Upper lobe of right lung (tissue), 1 donor: ENCODE results near the gene AMOTL2. TPM values are rescaled to one million over a fixed set of nuclear protein-coding genes. Genes with fewer than 3 reads are reported as not detected.
A peak's percentile ranks its signal among the peaks of the same experiment; 100 is the strongest.

Experiments used
- ATAC-seq: fragments of 200-7000 bp; cut with Tn5 transposase; one replicate; pipeline ENCODE4 v1.9.1; 2020; ENCODE audit warnings: mild to moderate bottlenecking, moderate library complexity
- DNase-seq: peaks from one replicate; pipeline ENCODE4 v3.0.0-alpha.2; 2020
- H3K27ac ChIP-seq: fragments of 200-600 bp; one replicate; pipeline ENCODE4 v1.8.0; 2022
- H3K27me3 ChIP-seq: fragments of 200-600 bp; one replicate; pipeline ENCODE4 v1.8.0; 2022; ENCODE audit warnings: mild to moderate bottlenecking
- H3K36me3 ChIP-seq: fragments of 200-600 bp; one replicate; pipeline ENCODE4 v1.8.0; 2022
- H3K4me1 ChIP-seq: fragments of 200-600 bp; one replicate; pipeline ENCODE4 v1.8.0; 2022
- H3K4me3 ChIP-seq: fragments of 200-600 bp; one replicate; pipeline ENCODE4 v1.8.0; 2022; ENCODE audit warnings: mild to moderate bottlenecking
- H3K9me3 ChIP-seq: fragments of 200-600 bp; one replicate; pipeline ENCODE4 v1.8.0; 2022
- intact Hi-C: fragments of 100-400 bp; cut with DNase I; formaldehyde crosslinking; loops from one replicate; pipeline ENCODE4 v1.11.0; 2022
- total RNA-seq: library from RNA; stranded (reverse); fragmentation: NEBNext Ultra II Directional; extraction: Animal tissue kit (Norgen Biotek cat#: 25700); gene quantifications from one replicate; pipeline ENCODE4 v1.2.1, GENCODE V29; 2021
- TF ChIP-seq, protein P1 (sequence below): fragments of 200-600 bp; IDR thresholded peaks from one replicate; pipeline ENCODE4 v1.8.0; 2022; ENCODE audit warnings: antibody characterized with exemption
- donor health status: DM: no; HTN: yes; CAD: no; lungs with severe emphysema.

Gene AMOTL2
- total RNA-seq, 1 donor from 2014 or later: 119 TPM

DNA sequence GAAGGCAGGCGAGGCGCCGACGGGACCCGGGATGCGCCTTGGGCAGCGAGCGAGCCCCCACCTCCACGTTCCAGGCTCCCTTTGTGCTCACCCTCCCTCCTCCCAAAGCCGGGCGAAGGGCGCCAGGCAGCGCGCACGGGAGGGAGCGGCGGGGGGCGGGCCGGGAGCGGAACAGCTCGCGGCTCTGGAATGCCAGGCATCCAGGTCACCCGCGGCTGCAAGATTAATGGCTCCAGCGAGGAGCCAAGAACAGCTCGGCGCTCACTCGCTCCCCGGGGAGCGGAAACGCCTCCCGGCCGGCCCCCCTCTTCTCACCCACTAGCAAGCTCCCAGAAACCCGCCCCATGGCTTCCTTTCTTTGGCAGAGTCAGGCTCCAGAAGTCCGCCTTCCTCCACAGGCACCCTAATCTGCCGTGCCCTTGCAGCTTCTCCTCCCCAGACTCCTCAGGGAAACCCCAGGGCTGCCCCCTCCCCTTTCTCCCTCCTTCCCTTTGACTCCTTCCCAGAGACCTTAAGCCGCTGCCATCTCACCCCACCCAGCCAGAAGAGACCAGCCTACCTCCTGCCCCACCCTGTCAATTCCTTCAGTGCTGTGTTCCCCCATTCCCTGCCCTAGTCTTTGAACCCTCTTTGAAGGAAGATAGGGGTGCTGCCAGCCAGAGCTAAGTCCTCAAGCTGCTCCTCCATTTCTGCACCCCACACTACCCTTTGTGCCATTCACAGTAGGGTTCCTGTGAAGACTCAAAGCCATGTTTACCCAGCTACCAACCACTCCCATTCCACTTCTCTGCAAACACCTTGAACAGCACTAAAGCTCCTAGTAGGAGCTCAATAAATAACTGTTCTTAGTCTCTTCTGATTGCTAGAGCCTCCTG, 9.9 kb downstream of the AMOTL2 start:
- ATAC-seq (peak; percentile 90), DNase-seq (peak; percentile 96)
- H3K27me3 ChIP-seq: no peaks in the 10 kb centered on the region
- H3K4me3 ChIP-seq: peak overlapping the region; percentile 24
- intact Hi-C loops: no loop called here
- TF ChIP-seq, protein P1, sequence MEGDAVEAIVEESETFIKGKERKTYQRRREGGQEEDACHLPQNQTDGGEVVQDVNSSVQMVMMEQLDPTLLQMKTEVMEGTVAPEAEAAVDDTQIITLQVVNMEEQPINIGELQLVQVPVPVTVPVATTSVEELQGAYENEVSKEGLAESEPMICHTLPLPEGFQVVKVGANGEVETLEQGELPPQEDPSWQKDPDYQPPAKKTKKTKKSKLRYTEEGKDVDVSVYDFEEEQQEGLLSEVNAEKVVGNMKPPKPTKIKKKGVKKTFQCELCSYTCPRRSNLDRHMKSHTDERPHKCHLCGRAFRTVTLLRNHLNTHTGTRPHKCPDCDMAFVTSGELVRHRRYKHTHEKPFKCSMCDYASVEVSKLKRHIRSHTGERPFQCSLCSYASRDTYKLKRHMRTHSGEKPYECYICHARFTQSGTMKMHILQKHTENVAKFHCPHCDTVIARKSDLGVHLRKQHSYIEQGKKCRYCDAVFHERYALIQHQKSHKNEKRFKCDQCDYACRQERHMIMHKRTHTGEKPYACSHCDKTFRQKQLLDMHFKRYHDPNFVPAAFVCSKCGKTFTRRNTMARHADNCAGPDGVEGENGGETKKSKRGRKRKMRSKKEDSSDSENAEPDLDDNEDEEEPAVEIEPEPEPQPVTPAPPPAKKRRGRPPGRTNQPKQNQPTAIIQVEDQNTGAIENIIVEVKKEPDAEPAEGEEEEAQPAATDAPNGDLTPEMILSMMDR: no peak
- H3K4me1 ChIP-seq: peaks cover 99% of the 10 kb centered on the region
- H3K9me3 ChIP-seq: no peaks in the 10 kb centered on the region
- peak overlapping the region; percentile 78 for H3K27ac ChIP-seq
- H3K36me3 ChIP-seq: peaks cover 87% of the 10 kb centered on the region

DNA sequence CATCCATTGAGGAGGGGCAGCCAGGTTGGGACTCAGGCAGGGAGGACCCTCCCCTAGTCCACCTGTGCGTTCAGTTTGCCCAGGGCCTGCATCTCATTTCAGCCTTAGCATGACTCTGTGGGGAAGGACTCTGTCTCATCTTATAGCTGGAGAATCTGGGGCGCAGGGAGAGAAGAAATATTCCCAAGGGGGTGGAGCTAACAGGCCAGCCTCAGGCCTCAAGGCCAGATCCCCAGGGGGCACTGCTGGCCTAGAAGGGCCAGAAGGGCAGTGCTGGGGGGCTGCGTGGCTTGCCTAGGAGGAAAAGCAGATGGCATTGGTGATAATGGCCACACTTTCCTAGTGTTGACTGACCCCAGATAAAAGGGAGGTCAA, 10.9 kb downstream of the AMOTL2 start:
- no peak for ATAC-seq
- H3K4me1 ChIP-seq: peaks cover 99% of the 10 kb centered on the region
- intact Hi-C loops: no loop called here

GRCh38 chr3:134362670-134363380, 11.4 kb downstream of the AMOTL2 start:
- TF ChIP-seq, protein P1: no peak
- Histone ChIP-seq H3K9me3 (no peaks in the 10 kb centered on the region), H3K27ac (peak overlapping the region; percentile 78), H3K4me3 (no peak overlapping the region), H3K27me3 (no peaks in the 10 kb centered on the region), H3K4me1 (peaks cover 97% of the 10 kb centered on the region), H3K36me3 (peaks cover 85% of the 10 kb centered on the region)
- ATAC-seq: no peak
- intact Hi-C loops: no loop called here
- peak; percentile 29 for DNase-seq

More for the DNA sequence above, 10.9 kb downstream of the AMOTL2 start:
- DNase-seq: no peak
- TF ChIP-seq, protein P1: no peak
- peaks cover 87% of the 10 kb centered on the region for H3K36me3 ChIP-seq
- H3K27ac ChIP-seq: peak overlapping the region; percentile 78
- no peaks in the 10 kb centered on the region for H3K9me3 ChIP-seq
- H3K4me3 ChIP-seq: peak overlapping the region; percentile 24
- H3K27me3 ChIP-seq: no peaks in the 10 kb centered on the region

GRCh38 chr3:134362221-134362620, 12.0 kb downstream of the AMOTL2 start:
- Histone ChIP-seq H3K9me3 (no peaks in the 10 kb centered on the region), H3K4me1 (peaks cover 97% of the 10 kb centered on the region), H3K4me3 (no peak overlapping the region), H3K36me3 (peaks cover 81% of the 10 kb centered on the region), H3K27ac (peak overlapping the region; percentile 61), H3K27me3 (no peaks in the 10 kb centered on the region)
- peak; percentile 16 for DNase-seq
- TF ChIP-seq, protein P1: no peak
- intact Hi-C loops: no loop called here
- no peak for ATAC-seq

GRCh38 chr3:134361162-134361835, 12.9 kb downstream of the AMOTL2 start:
- Histone ChIP-seq H3K36me3 (peaks cover 81% of the 10 kb centered on the region), H3K27me3 (no peaks in the 10 kb centered on the region), H3K4me1 (peaks cover 97% of the 10 kb centered on the region), H3K4me3 (no peak overlapping the region), H3K27ac (peak overlapping the region; percentile 61), H3K9me3 (no peaks in the 10 kb centered on the region)
- ATAC-seq: no peak
- TF ChIP-seq, protein P1: no peak
- DNase-seq: peak; percentile 54
- intact Hi-C loops: no loop called here
